Panc1 (cell line): ENCODE results near the gene APBB3. TPM values are rescaled to one million over a fixed set of nuclear protein-coding genes. Genes with fewer than 3 reads are reported as not detected.

Experiments used
- ATAC-seq: fragments of 200-7000 bp; cut with Tn5 transposase; 2 replicates; pipeline ENCODE4 v1.9.1; 2020; ENCODE audit warnings: mild to moderate bottlenecking, moderate library complexity
- BruUV-seq: library from RNA; stranded (reverse); fragments of 400-500 nt; replicated peaks from 2 replicates; lab custom pipeline; 2021; lab: Mats Ljungman, UMichigan
- CTCF ChIA-PET: fragments of 300-600 bp; sonication (Branson Sonifier 250); formaldehyde crosslinking; loops from one replicate; lab custom pipeline; 2022; ENCODE audit warnings: antibody characterized with exemption; lab: Charles Lee
- POLR2A ChIA-PET: fragments of 300-600 bp; sonication (Branson Sonifier 250); formaldehyde crosslinking; loops from one replicate; lab custom pipeline; 2022; ENCODE audit warnings: antibody characterized with exemption; lab: Charles Lee
- DNase-seq: peaks from one replicate; pipeline ENCODE4 v3.0.0-alpha.2; 2010; ENCODE audit warnings: low read depth, low spot score
- H3K27ac ChIP-seq: 2 replicates; pipeline ENCODE4 v1.5.1; 2011; ENCODE audit warnings: mild to moderate bottlenecking, low read length, inconsistent platforms
- H3K27me3 ChIP-seq: fragments of 200-500 bp; sonication (Bioruptor generic); 2 replicates; pipeline ENCODE4 v1.6.0; 2014; ENCODE audit warnings: low read length, inconsistent platforms; ENCODE audit not compliant: control insufficient read depth, insufficient read depth
- H3K36me3 ChIP-seq: fragments of 200-500 bp; sonication (Bioruptor generic); 2 replicates; pipeline ENCODE4 v1.5.1; 2014; ENCODE audit warnings: inconsistent platforms, mild to moderate bottlenecking, low read length, moderate library complexity; ENCODE audit not compliant: control insufficient read depth, insufficient read depth
- H3K4me1 ChIP-seq: 2 replicates; pipeline ENCODE4 v1.5.1; 2011; ENCODE audit warnings: inconsistent platforms, mild to moderate bottlenecking, low read length, moderate library complexity; ENCODE audit not compliant: control insufficient read depth, insufficient read depth
- H3K4me3 ChIP-seq, 2 experiments: 2 replicates each; pipeline ENCODE4 v1.5.1; 2011 to 2012; ENCODE audit warnings: low read depth in 2 of 2, low read length in 2 of 2, mild to moderate bottlenecking in 2 of 2, inconsistent platforms in 1 of 2, moderate library complexity in 1 of 2
- H3K9me3 ChIP-seq: fragments of 200-500 bp; sonication (Bioruptor generic); 2 replicates; pipeline ENCODE4 v1.5.1; 2014; ENCODE audit warnings: low read depth, mild to moderate bottlenecking, inconsistent platforms, low read length, moderate library complexity; ENCODE audit not compliant: control insufficient read depth, insufficient read depth
- POLR2AphosphoS5 ChIP-seq: IDR thresholded peaks from 2 replicates; pipeline ENCODE4 v1.6.1; 2012; ENCODE audit warnings: mild to moderate bottlenecking, low read depth, low read length, moderate library complexity
- REST ChIP-seq, 2 experiments: IDR thresholded peaks; 2 replicates each; pipeline ENCODE4 v1.6.1; 2011 to 2012; ENCODE audit warnings: low read depth in 2 of 2, control low read depth in 1 of 2, low read length in 1 of 2, mild to moderate bottlenecking in 1 of 2, moderate library complexity in 1 of 2; ENCODE audit not compliant: insufficient read depth in 1 of 2
- SIN3A ChIP-seq: IDR thresholded peaks from 2 replicates; pipeline ENCODE4 v1.6.1; 2012; ENCODE audit warnings: low read depth, mild to moderate bottlenecking, low read length, moderate library complexity, borderline replicate concordance; ENCODE audit not compliant: insufficient read depth
- TCF7L2 ChIP-seq: IDR thresholded peaks from 2 replicates; pipeline ENCODE4 v1.6.1; 2011; ENCODE audit warnings: mild to moderate bottlenecking, low read depth, low read length, inconsistent platforms
- in situ Hi-C: cut with HindIII; loops from 2 replicates; pipeline ENCODE4 v1.10.0; 2016; ENCODE audit warnings: low sequenced_read_pairs, low pct_unique_long_range_greater_than_20kb
- intact Hi-C: fragments of 100-400 bp; cut with micrococcal nuclease; formaldehyde crosslinking; loops from one replicate; pipeline ENCODE4 v1.10.0; 2022; ENCODE audit not compliant: unreplicated experiment
- total RNA-seq: library from RNA; stranded (reverse); gene quantifications from one replicate; pipeline ENCODE4 v1.2.1, GENCODE V29; 2021; ENCODE audit not compliant: unreplicated experiment
- TF ChIP-seq, protein P1 (sequence below): fragments of 450-650 bp; IDR thresholded peaks from 2 replicates; pipeline ENCODE4 v1.5.1; 2017; ENCODE audit warnings: mild to moderate bottlenecking

APBB3 gene
- total RNA-seq, 1 experiment from 2014 or later, result 28.6 TPM

GRCh38 chr5:140567136-140567818 is 2.9 kb upstream of the APBB3 start:
- ATAC-seq, result no peak
- in situ Hi-C loops (no loop called here), intact Hi-C loops (no loop called here)
- ChIA-PET CTCF (no interaction called here), POLR2A (interaction anchor here (0.6 kb wide), 1 partner anchor 859 kb away, joined by 3 read pairs; no protein-coding TSS in a partner anchor)
- Histone ChIP-seq H3K9me3 (no peaks in the 10 kb centered on the region), H3K4me1 (peaks cover 22% of the 10 kb centered on the region), H3K4me3 (no peak overlapping the region), H3K27me3 (no peaks in the 10 kb centered on the region), H3K27ac (no peak overlapping the region), H3K36me3 (peaks cover 9% of the 10 kb centered on the region)
- TF ChIP-seq REST (IDR thresholded peaks at IDR 0.05; ENCODE audit: insufficient read depth in 1 of 2, low read depth in 2 of 2, low read length in 1 of 2) (no peak), SIN3A (no peak), TCF7L2 (no peak), POLR2AphosphoS5 (no peak)
- TF ChIP-seq, protein P1, sequence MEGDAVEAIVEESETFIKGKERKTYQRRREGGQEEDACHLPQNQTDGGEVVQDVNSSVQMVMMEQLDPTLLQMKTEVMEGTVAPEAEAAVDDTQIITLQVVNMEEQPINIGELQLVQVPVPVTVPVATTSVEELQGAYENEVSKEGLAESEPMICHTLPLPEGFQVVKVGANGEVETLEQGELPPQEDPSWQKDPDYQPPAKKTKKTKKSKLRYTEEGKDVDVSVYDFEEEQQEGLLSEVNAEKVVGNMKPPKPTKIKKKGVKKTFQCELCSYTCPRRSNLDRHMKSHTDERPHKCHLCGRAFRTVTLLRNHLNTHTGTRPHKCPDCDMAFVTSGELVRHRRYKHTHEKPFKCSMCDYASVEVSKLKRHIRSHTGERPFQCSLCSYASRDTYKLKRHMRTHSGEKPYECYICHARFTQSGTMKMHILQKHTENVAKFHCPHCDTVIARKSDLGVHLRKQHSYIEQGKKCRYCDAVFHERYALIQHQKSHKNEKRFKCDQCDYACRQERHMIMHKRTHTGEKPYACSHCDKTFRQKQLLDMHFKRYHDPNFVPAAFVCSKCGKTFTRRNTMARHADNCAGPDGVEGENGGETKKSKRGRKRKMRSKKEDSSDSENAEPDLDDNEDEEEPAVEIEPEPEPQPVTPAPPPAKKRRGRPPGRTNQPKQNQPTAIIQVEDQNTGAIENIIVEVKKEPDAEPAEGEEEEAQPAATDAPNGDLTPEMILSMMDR, result no peak
- no TSS peak for BruUV-seq
- no peak for DNase-seq

DNA sequence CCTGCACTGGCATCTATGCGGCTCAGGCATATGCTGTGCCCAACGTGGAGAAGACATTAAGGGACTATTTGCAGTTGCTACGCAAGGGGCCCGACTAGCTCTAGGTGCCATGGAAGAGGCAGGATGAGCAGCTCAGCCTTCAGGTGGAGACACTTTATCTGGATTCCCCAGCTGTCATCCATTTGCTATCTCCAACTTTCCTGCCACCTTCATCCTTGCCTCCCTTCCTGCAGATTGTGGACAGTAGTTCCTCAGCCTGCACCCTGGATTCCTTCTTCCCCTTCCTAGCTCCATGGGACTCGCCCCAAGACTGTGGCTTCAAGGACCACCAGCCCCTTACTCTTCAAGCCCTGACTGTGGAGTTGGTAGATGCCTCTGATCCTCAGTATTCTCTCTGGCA is 2.3 kb upstream of the APBB3 start:
- in situ Hi-C loops, result no loop called here
- Histone ChIP-seq H3K4me1 (peaks cover 22% of the 10 kb centered on the region), H3K9me3 (no peaks in the 10 kb centered on the region), H3K4me3 (no peak overlapping the region), H3K36me3 (peaks cover 9% of the 10 kb centered on the region), H3K27ac (no peak overlapping the region), H3K27me3 (no peaks in the 10 kb centered on the region)
- BruUV-seq, result no TSS peak
- DNase-seq (no peak), ATAC-seq (no peak)
- CTCF ChIA-PET, result interaction anchor here (0.6 kb wide), 1 partner anchor 68 kb away, joined by 3 read pairs; no protein-coding TSS in a partner anchor
- intact Hi-C loops, result no loop called here
- TF ChIP-seq, protein P1, result no peak
- TF ChIP-seq POLR2AphosphoS5, result no peak
- TF ChIP-seq REST (IDR thresholded peaks at IDR 0.05; ENCODE audit: insufficient read depth in 1 of 2, low read depth in 2 of 2, low read length in 1 of 2), result no peak
- TF ChIP-seq TCF7L2, result no peak
- no peak for TF ChIP-seq SIN3A
- POLR2A ChIA-PET, result no interaction called here
